Measurements from ENCODE around the gene MMAB. TPM values are rescaled to one million over a fixed set of nuclear protein-coding genes. Genes with fewer than 3 reads are reported as not detected.

The MMAB gene
- total and polyA plus RNA-seq, 10 of the 15 experiments (the other 5 are each of a cell fraction or from before 2014, with no cell fraction given), result 10.6 to 65.3 (median 45.2) TPM

- no peak overlapping the region for H3K4me2 ChIP-seq (ENCODE audit: control insufficient read depth, insufficient read depth)
- WGBS (ENCODE audit: insufficient coverage, insufficient replicate concordance, low lambda C conversion rate, missing lambda C conversion rate), result 72% methylated on average over 6 of the region's 6 CpGs
- H3K4me3 ChIP-seq, result no peak overlapping the region
- in situ Hi-C loops (cut with MboI) (no loop called here), intact Hi-C loops (cut with micrococcal nuclease; ENCODE audit: unreplicated experiment) (no loop called here)
- H3K36me3 ChIP-seq (ENCODE audit: control insufficient read depth in 2 of 2, insufficient read depth in 2 of 2, low read length in 1 of 2), result no peaks in the 10 kb centered on the region
- RAD21 ChIA-PET (ENCODE audit: unreplicated experiment), result no interaction called here
- H3K79me2 ChIP-seq (ENCODE audit: control insufficient read depth, insufficient read depth, low read length), result no peaks in the 10 kb centered on the region
- CTCF ChIA-PET, result no interaction called here
- DNase-seq (ENCODE audit: low read depth, low spot score) (no peak), ATAC-seq (no peak), FAIRE-seq (no peak)
- no peak for TF ChIP-seq SMC3 (IDR thresholded peaks at IDR 0.05; ENCODE audit: borderline replicate concordance, low read length)
- TF ChIP-seq, protein P1, sequence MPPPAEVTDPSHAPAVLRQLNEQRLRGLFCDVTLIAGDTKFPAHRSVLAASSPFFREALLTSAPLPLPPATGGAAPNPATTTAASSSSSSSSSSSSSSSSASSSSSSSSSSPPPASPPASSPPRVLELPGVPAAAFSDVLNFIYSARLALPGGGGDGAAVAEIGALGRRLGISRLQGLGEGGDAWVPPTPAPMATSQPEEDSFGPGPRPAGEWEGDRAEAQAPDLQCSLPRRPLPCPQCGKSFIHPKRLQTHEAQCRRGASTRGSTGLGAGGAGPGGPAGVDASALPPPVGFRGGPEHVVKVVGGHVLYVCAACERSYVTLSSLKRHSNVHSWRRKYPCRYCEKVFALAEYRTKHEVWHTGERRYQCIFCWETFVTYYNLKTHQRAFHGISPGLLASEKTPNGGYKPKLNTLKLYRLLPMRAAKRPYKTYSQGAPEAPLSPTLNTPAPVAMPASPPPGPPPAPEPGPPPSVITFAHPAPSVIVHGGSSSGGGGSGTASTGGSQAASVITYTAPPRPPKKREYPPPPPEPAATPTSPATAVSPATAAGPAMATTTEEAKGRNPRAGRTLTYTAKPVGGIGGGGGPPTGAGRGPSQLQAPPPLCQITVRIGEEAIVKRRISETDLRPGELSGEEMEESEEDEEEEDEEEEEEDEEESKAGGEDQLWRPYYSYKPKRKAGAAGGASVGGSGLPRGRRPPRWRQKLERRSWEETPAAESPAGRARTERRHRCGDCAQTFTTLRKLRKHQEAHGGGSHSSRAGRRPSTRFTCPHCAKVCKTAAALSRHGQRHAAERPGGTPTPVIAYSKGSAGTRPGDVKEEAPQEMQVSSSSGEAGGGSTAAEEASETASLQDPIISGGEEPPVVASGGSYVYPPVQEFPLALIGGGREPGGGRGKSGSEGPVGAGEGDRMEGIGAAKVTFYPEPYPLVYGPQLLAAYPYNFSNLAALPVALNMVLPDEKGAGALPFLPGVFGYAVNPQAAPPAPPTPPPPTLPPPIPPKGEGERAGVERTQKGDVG (CRISPR knock-in tag; IDR thresholded peaks at IDR 0.05), result no peak
- TF ChIP-seq CBX3 (IDR thresholded peaks at IDR 0.05; ENCODE audit: borderline replicate concordance, low read depth), result no peak
- TF ChIP-seq ATF3 (IDR thresholded peaks at IDR 0.05; ENCODE audit: borderline replicate concordance, extremely low read depth, low read depth, low read length), result no peak
- TF ChIP-seq SMAD5 (IDR thresholded peaks at IDR 0.05; ENCODE audit: low read depth), result no peak
- TF ChIP-seq POLR2AphosphoS2 (IDR thresholded peaks at IDR 0.05; ENCODE audit: low read depth, low read length), result no peak
- TF ChIP-seq BACH1 (IDR thresholded peaks at IDR 0.05; ENCODE audit: borderline replicate concordance), result no peak
- TF ChIP-seq RUNX3 (IDR thresholded peaks at IDR 0.05; ENCODE audit: low read length), result no peak
- TF ChIP-seq IKZF1 (conservative IDR thresholded peaks at IDR 0.05), result no peak
- TF ChIP-seq, protein P2, sequence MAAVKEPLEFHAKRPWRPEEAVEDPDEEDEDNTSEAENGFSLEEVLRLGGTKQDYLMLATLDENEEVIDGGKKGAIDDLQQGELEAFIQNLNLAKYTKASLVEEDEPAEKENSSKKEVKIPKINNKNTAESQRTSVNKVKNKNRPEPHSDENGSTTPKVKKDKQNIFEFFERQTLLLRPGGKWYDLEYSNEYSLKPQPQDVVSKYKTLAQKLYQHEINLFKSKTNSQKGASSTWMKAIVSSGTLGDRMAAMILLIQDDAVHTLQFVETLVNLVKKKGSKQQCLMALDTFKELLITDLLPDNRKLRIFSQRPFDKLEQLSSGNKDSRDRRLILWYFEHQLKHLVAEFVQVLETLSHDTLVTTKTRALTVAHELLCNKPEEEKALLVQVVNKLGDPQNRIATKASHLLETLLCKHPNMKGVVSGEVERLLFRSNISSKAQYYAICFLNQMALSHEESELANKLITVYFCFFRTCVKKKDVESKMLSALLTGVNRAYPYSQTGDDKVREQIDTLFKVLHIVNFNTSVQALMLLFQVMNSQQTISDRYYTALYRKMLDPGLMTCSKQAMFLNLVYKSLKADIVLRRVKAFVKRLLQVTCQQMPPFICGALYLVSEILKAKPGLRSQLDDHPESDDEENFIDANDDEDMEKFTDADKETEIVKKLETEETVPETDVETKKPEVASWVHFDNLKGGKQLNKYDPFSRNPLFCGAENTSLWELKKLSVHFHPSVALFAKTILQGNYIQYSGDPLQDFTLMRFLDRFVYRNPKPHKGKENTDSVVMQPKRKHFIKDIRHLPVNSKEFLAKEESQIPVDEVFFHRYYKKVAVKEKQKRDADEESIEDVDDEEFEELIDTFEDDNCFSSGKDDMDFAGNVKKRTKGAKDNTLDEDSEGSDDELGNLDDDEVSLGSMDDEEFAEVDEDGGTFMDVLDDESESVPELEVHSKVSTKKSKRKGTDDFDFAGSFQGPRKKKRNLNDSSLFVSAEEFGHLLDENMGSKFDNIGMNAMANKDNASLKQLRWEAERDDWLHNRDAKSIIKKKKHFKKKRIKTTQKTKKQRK (IDR thresholded peaks at IDR 0.05; ENCODE audit: low read depth, low read length), result no peak
- no peak for TF ChIP-seq MYC (IDR thresholded peaks at IDR 0.05; ENCODE audit: insufficient read depth, insufficient read length, insufficient replicate concordance, low read length, severe bottlenecking)
- TF ChIP-seq RCOR1 (conservative IDR thresholded peaks at IDR 0.05; ENCODE audit: low read depth, low read length), result no peak
- TF ChIP-seq HSF1 (IDR thresholded peaks at IDR 0.05; ENCODE audit: low read depth, low read length), result no peak
- TF ChIP-seq KDM1A (IDR thresholded peaks at IDR 0.05; ENCODE audit: borderline replicate concordance), result no peak
- no peak for TF ChIP-seq RFX5 (IDR thresholded peaks at IDR 0.05; ENCODE audit: low read depth, low read length)
- TF ChIP-seq NR2C1 (IDR thresholded peaks at IDR 0.05), result no peak
- H2AFZ ChIP-seq (ENCODE audit: control insufficient read depth, low read depth, low read length), result no peak overlapping the region
- BruUV-seq (replicated peaks), result no TSS peak
- H3K27ac ChIP-seq (ENCODE audit: control insufficient read depth, insufficient read depth), result no peak overlapping the region
- H3K9ac ChIP-seq (ENCODE audit: control insufficient read depth, insufficient read depth, low read length), result no peak overlapping the region
- no peaks in the 10 kb centered on the region for H3K27me3 ChIP-seq (replicated peaks in 1 of 2; ENCODE audit: control insufficient read depth in 2 of 2, insufficient read depth in 2 of 2, low read length in 1 of 2)
- SMC1A ChIA-PET (ENCODE audit: uncharacterized antibody, unreplicated experiment), result no interaction called here
- no peaks in the 10 kb centered on the region for H3K4me1 ChIP-seq (ENCODE audit: control insufficient read depth, insufficient read depth, low read length)
- POLR2A ChIA-PET, result no interaction called here
- H3K9me3 ChIP-seq (replicated peaks; ENCODE audit: control insufficient read depth, insufficient read depth, low read length), result no peaks in the 10 kb centered on the region
- no peaks in the 10 kb centered on the region for H4K20me1 ChIP-seq (ENCODE audit: control insufficient read depth, insufficient read depth)
Observed at GRCh38 chr12:109554761-109555160, 18.5 kb downstream of the MMAB start.

Data from GM12878 (cell line).